T47D (cell line): ENCODE data around the gene TMEM37.

Experiments used
- DNase-seq, 2 experiments: peaks; one replicate each; pipeline versions ENCODE4 v3.0.0 to v3.0.0-alpha.2; 2011 to 2012; ENCODE audit warnings: low read depth in 1 of 2, low spot score in 1 of 2
- JUND ChIP-seq: IDR thresholded peaks from 2 replicates; pipeline ENCODE4 v1.6.1; 2012; ENCODE audit warnings: low read depth
- in situ Hi-C: cut with HindIII; loops from 2 replicates; pipeline ENCODE4 v1.10.0; 2016; ENCODE audit warnings: low sequenced_read_pairs, low pct_unique_long_range_greater_than_20kb

The TMEM37 gene

DNA sequence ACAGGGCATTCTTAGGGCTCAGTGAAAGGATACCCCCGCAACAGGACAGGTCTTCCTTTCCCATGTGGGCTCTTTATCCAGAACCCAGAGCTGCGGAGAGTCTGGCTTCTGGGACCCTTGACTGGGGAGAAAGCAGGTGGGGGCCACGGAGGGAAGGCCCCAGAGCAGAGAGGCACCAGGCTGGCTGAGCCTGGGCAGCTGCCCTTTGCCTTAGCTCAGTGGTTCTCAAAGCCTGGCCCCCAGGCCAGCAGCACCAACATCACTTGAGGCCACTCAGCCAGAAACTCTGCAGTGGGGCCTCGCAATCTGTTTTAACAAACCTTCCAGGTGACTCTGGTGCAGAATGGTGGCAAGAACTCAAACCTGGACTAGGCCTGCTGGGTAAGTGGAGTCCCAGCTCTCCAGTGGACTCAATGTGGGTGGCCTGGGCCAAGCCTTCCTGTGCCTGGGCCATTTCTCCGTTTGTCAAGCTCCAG is 1.6 kb upstream of the TMEM37 start:
- no peak for DNase-seq
- TF ChIP-seq JUND = no peak
- in situ Hi-C loops = no loop called here

- DNase-seq = peak in 1 of 2 experiments; percentile 23
- in situ Hi-C loops = no loop called here
Observed at GRCh38 chr2:119431976-119432850, 559 bp downstream of the TMEM37 start.

DNA sequence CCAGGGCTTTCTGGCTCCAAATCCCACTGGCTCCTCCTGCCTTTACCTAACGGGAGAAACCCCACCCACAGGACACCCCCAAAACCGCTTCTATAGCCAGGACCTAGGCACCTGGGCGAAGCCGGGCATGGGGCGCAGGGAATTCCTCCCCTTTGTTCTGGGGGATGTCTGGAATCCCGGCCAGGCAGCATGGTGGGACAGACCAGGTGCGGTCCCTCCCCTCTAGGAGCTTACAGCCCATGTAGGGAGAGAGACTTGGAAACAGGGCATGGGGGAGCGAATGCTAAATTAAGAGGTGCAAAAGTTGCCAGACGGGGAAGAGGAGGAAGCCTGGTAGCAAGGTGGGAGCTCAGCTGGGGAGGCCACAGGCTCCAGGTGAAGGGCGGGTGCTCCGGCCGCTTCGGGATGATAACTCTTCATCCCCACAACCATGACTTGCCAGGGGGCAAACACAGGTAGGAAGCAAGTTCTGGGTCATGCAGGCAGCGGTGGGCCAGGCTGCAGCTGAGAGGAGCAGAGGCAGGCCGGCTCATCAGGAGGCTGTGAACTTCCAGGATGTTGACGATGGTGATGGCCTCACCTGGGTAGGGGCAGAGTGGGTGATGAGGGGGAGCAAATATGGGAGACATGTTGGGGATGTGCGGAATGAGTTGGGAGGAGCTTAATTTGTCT is 1.3 kb downstream of the TMEM37 start:
- TF ChIP-seq JUND = no peak
- no peak for DNase-seq
- in situ Hi-C loops = no loop called here

More at GRCh38 chr2:119431976-119432850, 559 bp downstream of the TMEM37 start:
- no peak for TF ChIP-seq JUND

- no peak for TF ChIP-seq JUND
- in situ Hi-C loops = no loop called here
- DNase-seq = no peak
Observed at GRCh38 chr2:119433636-119434327, 2.1 kb downstream of the TMEM37 start.

GRCh38 chr2:119434664-119435063 is 3.0 kb downstream of the TMEM37 start:
- DNase-seq = no peak
- in situ Hi-C loops = no loop called here
- no peak for TF ChIP-seq JUND

DNA sequence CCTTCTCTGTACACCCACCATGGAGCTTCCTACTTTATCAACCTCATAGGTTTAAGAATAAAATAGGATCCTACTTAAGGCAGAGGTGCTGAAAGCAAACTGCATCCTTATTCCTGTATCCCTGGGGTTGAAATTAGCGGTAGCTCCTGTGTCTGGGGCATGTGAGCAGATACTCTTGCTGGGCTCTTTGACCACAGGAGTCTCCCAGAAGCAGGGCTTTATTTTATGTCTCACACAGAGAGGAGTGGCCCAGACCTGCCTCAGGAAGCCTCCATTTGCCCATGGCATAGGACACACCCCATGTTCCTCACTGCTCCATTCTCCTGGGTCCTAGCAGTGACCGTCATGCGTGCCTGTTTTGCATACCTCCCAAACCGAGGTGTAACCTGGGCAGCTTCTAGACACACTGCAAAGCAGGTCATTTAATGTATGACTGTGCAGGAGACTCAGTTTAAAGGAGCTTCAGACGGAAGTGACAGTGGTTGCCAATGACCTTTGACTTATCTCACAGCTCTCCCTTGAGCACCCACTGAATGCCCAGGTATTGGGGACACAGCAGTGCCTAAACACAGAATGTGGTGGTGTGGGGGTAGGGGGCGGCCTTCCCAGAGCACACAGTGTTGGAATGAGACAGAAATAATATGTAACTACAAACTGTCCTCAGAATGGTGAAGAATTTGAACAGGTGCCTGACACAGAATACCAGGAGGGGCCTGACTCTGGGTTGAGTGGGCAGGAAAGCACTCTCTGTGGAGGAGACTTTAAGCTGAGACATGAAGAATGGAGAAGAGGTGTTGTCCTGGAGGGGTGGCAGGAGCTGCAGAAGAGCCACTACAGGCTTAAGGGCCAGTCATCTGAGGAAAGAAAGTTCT is 3.7 kb downstream of the TMEM37 start:
- no peak for TF ChIP-seq JUND
- DNase-seq = no peak
- in situ Hi-C loops = no loop called here

DNA sequence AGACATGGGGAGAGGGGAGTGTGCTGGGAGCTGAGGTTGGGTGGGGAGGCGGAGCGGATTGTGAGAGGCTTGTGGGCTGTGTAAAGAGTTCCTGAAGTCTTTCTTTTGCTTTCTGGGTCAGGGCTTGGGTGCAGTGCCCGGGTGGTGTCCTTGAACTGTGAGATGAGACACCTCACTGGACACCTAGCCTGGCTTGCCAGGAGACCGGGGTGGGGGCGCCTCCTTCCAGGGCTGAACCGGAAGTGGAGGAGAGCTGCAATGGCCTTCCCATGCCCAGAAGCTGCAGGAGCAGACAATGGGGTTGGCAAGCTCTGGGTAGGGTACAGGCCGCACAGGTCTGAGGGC is 4.3 kb downstream of the TMEM37 start:
- TF ChIP-seq JUND = no peak
- in situ Hi-C loops = no loop called here
- no peak for DNase-seq

DNA sequence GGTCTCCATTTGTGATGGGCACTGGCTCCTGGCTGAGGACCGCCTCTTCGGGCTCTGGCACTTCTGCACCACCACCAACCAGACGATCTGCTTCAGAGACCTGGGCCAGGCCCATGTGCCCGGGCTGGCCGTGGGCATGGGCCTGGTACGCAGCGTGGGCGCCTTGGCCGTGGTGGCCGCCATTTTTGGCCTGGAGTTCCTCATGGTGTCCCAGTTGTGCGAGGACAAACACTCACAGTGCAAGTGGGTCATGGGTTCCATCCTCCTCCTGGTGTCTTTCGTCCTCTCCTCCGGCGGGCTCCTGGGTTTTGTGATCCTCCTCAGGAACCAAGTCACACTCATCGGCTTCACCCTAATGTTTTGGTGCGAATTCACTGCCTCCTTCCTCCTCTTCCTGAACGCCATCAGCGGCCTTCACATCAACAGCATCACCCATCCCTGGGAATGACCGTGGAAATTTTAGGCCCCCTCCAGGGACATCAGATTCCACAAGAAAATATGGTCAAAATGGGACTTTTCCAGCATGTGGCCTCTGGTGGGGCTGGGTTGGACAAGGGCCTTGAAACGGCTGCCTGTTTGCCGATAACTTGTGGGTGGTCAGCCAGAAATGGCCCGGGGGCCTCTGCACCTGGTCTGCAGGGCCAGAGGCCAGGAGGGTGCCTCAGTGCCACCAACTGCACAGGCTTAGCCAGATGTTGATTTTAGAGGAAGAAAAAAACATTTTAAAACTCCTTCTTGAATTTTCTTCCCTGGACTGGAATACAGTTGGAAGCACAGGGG is 5.5 kb downstream of the TMEM37 start:
- no peak for DNase-seq
- no peak for TF ChIP-seq JUND
- in situ Hi-C loops = no loop called here

GRCh38 chr2:119438128-119438656 is 6.5 kb downstream of the TMEM37 start:
- TF ChIP-seq JUND = no peak
- in situ Hi-C loops = no loop called here
- no peak for DNase-seq

DNA sequence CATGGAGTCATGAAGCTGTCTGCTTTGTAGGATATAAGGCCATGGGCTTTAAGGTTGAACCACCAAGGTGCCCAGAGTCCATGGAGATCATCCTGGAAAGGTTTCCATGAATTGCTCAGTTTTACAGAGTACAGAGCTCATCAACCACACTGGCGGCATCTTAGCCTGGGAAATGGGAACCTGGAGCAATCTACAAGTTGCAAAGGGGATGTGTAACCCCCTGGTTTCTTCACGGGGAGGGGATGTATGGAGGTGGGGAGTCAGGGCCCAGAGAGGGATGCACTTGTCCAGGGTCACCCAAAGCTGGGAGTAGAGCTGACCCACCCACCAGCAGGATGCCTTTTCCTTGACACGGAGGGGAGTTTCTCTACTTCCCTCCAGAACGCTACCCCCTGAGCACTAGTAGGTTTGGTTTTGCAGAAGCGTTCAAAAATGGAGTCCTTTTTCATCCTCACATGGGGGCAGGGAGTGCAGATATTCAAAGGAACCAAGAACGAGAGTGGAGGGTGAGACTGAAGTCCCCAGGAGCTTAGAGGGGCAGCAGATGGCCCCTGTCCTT is 7.2 kb downstream of the TMEM37 start:
- in situ Hi-C loops = no loop called here
- DNase-seq = no peak
- no peak for TF ChIP-seq JUND
